Muscle layer of duodenum (tissue), 2 donors: ENCODE results near the gene FRMPD3.
A peak's percentile ranks its signal among the peaks of the same experiment; 100 is the strongest.

ENCODE experiments used
- H3K27ac ChIP-seq: one replicate; pipeline ENCODE4 v1.7.0; 2013; ENCODE audit warnings: mild to moderate bottlenecking, low read length
- H3K27me3 ChIP-seq: one replicate; pipeline ENCODE4 v1.7.0; 2013; ENCODE audit warnings: low read depth, mild to moderate bottlenecking, control low read depth, low read length
- H3K36me3 ChIP-seq, 2 donors: one replicate each; pipeline ENCODE4 v1.7.0; 2013; ENCODE audit warnings: low read length in 2 of 2, control low read depth in 1 of 2, mild to moderate bottlenecking in 1 of 2; ENCODE audit not compliant: insufficient read depth in 2 of 2, control insufficient read depth in 1 of 2
- H3K4me1 ChIP-seq, 2 donors: one replicate each; pipeline ENCODE4 v1.7.0; 2013; ENCODE audit warnings: low read length in 2 of 2, mild to moderate bottlenecking in 2 of 2, control low read depth in 1 of 2, moderate library complexity in 1 of 2; ENCODE audit not compliant: insufficient read depth in 2 of 2, control insufficient read depth in 1 of 2
- H3K4me3 ChIP-seq, 2 donors: one replicate each; pipeline ENCODE4 v1.7.0; 2013; ENCODE audit warnings: low read length in 2 of 2, low read depth in 1 of 2, mild to moderate bottlenecking in 1 of 2
- H3K9me3 ChIP-seq, 2 donors: one replicate each; pipeline ENCODE4 v1.7.0; 2013; ENCODE audit warnings: low read length in 2 of 2, control low read depth in 1 of 2, mild to moderate bottlenecking in 1 of 2; ENCODE audit not compliant: control insufficient read depth in 1 of 2
- donor health status: healthy.

Gene FRMPD3

GRCh38 chrX:107448998-107449835 lies at the start of gene FRMPD3:
FRMPD3 (plus strand) TSS chrX:107449652; CDS start chrX:107526589, 76,937 bp downstream.
- Histone ChIP-seq H3K9me3 (no peaks in the 10 kb centered on the region), H3K4me3 (peak within 1 kb of the TSS; percentile 50 to 55), H3K4me1 (peaks cover 0 to 8% of the 10 kb centered on the region in 2 donors), H3K27ac (no peak within 1 kb of the TSS), H3K27me3 (no peaks in the 10 kb centered on the region), H3K36me3 (no peaks in the 10 kb centered on the region)

DNA sequence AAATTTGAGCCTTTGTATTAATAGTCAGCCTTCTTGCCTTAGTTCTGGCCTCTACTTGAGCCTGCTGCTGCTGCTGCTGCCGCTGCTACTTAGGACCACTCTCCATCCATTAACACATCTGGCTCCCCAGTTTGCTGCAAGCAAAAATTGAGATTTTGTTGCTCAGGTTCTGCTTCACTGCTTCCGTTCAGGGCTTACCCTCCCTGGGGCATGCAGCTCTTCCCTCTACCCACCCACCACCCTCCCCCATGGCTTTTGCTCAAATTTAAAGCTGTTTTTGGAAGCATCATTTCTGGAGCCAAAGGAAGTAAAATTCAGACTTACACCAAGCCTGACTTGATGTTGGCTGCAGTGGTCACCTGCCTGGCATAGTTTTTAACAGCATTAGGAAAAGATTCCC lies 28.9 kb upstream of the FRMPD3 start:
- no peaks in the 10 kb centered on the region for H3K9me3 ChIP-seq
- H3K27me3 ChIP-seq = no peaks in the 10 kb centered on the region

DNA sequence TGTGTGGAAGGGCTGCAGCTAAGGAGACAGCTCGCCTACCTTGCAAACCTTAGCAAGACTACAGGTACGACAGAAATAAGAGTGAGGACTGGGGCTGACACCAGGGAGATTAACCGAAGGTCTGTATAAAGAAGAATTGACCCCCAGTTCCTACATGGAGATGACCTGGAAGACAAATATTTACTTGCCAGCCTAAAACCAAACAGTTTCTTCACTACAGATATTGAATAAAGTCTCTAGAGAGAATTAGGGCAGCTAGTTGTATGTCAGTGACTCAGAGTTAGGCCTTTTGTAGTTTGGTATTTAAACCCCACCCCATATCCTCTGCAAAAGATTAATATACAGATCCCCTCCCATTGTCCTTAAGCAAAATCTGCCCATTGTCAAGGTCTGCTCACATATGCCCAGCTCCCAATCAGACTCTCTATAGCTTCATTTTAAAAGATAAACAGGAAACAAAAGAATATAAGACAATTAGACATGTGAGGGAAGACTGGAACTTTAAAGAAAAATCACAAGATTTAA lies 28.1 kb upstream of the FRMPD3 start:
- H3K4me3 ChIP-seq = no peak overlapping the region
- no peaks in the 10 kb centered on the region for H3K4me1 ChIP-seq
- H3K9me3 ChIP-seq = no peaks in the 10 kb centered on the region
- H3K27ac ChIP-seq = no peak overlapping the region
- H3K27me3 ChIP-seq = no peaks in the 10 kb centered on the region
- no peaks in the 10 kb centered on the region for H3K36me3 ChIP-seq

More for the DNA sequence above, 28.9 kb upstream of the FRMPD3 start:
- H3K4me1 ChIP-seq = no peaks in the 10 kb centered on the region
- no peak overlapping the region for H3K4me3 ChIP-seq
- H3K27ac ChIP-seq = no peak overlapping the region
- H3K36me3 ChIP-seq = no peaks in the 10 kb centered on the region

GRCh38 chrX:107429090-107429489 lies 20.4 kb upstream of the FRMPD3 start:
- no peaks in the 10 kb centered on the region for H3K4me1 ChIP-seq
- H3K9me3 ChIP-seq = no peaks in the 10 kb centered on the region
- H3K27ac ChIP-seq = no peak overlapping the region
- no peaks in the 10 kb centered on the region for H3K36me3 ChIP-seq
- H3K27me3 ChIP-seq = no peaks in the 10 kb centered on the region
- no peak overlapping the region for H3K4me3 ChIP-seq

- Histone ChIP-seq H3K9me3 (no peaks in the 10 kb centered on the region), H3K4me3 (no peak overlapping the region), H3K27me3 (no peaks in the 10 kb centered on the region), H3K36me3 (no peaks in the 10 kb centered on the region), H3K27ac (no peak overlapping the region), H3K4me1 (no peaks in the 10 kb centered on the region)
Measured at GRCh38 chrX:107440187-107440586, 9.3 kb upstream of the FRMPD3 start.

GRCh38 chrX:107440692-107441091 lies 8.8 kb upstream of the FRMPD3 start:
- Histone ChIP-seq H3K27me3 (no peaks in the 10 kb centered on the region), H3K4me1 (no peaks in the 10 kb centered on the region), H3K36me3 (no peaks in the 10 kb centered on the region), H3K4me3 (no peak overlapping the region), H3K27ac (no peak overlapping the region), H3K9me3 (no peaks in the 10 kb centered on the region)

- Histone ChIP-seq H3K4me1 (peaks cover 0 to under 1% of the 10 kb centered on the region in 2 donors), H3K27ac (no peak overlapping the region), H3K9me3 (no peaks in the 10 kb centered on the region), H3K36me3 (no peaks in the 10 kb centered on the region), H3K27me3 (no peaks in the 10 kb centered on the region), H3K4me3 (no peak overlapping the region)
Measured at GRCh38 chrX:107442914-107443527, 6.4 kb upstream of the FRMPD3 start.

- Histone ChIP-seq H3K36me3 (no peaks in the 10 kb centered on the region), H3K9me3 (no peaks in the 10 kb centered on the region), H3K27ac (no peak overlapping the region), H3K4me1 (peaks cover 0 to 8% of the 10 kb centered on the region in 2 donors), H3K4me3 (no peak overlapping the region), H3K27me3 (no peaks in the 10 kb centered on the region)
Measured at GRCh38 chrX:107445146-107445545, 4.3 kb upstream of the FRMPD3 start.

GRCh38 chrX:107445631-107446030 lies 3.8 kb upstream of the FRMPD3 start:
- Histone ChIP-seq H3K4me1 (peaks cover 0 to 8% of the 10 kb centered on the region in 2 donors), H3K9me3 (no peaks in the 10 kb centered on the region), H3K36me3 (no peaks in the 10 kb centered on the region), H3K4me3 (no peak overlapping the region), H3K27me3 (no peaks in the 10 kb centered on the region), H3K27ac (no peak overlapping the region)

- Histone ChIP-seq H3K4me3 (no peak overlapping the region), H3K27ac (no peak overlapping the region), H3K36me3 (no peaks in the 10 kb centered on the region), H3K27me3 (no peaks in the 10 kb centered on the region), H3K9me3 (no peaks in the 10 kb centered on the region), H3K4me1 (peaks cover 0 to 8% of the 10 kb centered on the region in 2 donors)
Measured at GRCh38 chrX:107447642-107448041, 1.8 kb upstream of the FRMPD3 start.

GRCh38 chrX:107448625-107448997 lies 841 bp upstream of the FRMPD3 start:
- peak overlapping the region in 1 of 2 donors; percentile 44 for H3K4me3 ChIP-seq
- no peaks in the 10 kb centered on the region for H3K36me3 ChIP-seq
- no peaks in the 10 kb centered on the region for H3K27me3 ChIP-seq
- no peaks in the 10 kb centered on the region for H3K9me3 ChIP-seq
- H3K27ac ChIP-seq = no peak overlapping the region
- peaks cover 0 to 8% of the 10 kb centered on the region in 2 donors for H3K4me1 ChIP-seq
